Measurements from ENCODE around the gene HSPE1. TPM values are rescaled to one million over a fixed set of nuclear protein-coding genes. Genes with fewer than 3 reads are reported as not detected.
"Not testable (repeated sequence)": the region's sequence is repeated elsewhere in the genome, so short reads cannot be mapped to it uniquely, and the experiment has no call there.

The HSPE1 gene
- total RNA-seq, 2 experiments from 2014 or later, result 189 to 259 TPM

GRCh38 chr2:197543206-197543605 lies 43.0 kb downstream of the HSPE1 start:
- CTCF ChIA-PET (ENCODE audit: unreplicated experiment), result no interaction called here
- H3K4me1 ChIP-seq (ENCODE audit: insufficient read depth, low read length, poor library complexity, severe bottlenecking), result no peaks in the 10 kb centered on the region
- no peaks in the 10 kb centered on the region for H3K9me2 ChIP-seq (ENCODE audit: insufficient read depth, low read length)
- no peak overlapping the region for H3K27ac ChIP-seq (ENCODE audit: low read depth, low read length, poor library complexity, severe bottlenecking)
- no peaks in the 10 kb centered on the region for H3K9me3 ChIP-seq (ENCODE audit: low read length)
- peaks cover 21% of the 10 kb centered on the region; the same call in 1 of the 2 replicates for H3K79me2 ChIP-seq (ENCODE audit: insufficient read depth, low read depth, low read length)
- POLR2A ChIA-PET, result interaction anchor here (0.7 kb wide), 1 partner anchor 19 kb away, joined by 3 read pairs; no protein-coding TSS in a partner anchor
- no peak for TF ChIP-seq EZH2phosphoT487 (IDR thresholded peaks at IDR 0.05; ENCODE audit: borderline replicate concordance, low read depth, low read length)
- TF ChIP-seq, protein P1, sequence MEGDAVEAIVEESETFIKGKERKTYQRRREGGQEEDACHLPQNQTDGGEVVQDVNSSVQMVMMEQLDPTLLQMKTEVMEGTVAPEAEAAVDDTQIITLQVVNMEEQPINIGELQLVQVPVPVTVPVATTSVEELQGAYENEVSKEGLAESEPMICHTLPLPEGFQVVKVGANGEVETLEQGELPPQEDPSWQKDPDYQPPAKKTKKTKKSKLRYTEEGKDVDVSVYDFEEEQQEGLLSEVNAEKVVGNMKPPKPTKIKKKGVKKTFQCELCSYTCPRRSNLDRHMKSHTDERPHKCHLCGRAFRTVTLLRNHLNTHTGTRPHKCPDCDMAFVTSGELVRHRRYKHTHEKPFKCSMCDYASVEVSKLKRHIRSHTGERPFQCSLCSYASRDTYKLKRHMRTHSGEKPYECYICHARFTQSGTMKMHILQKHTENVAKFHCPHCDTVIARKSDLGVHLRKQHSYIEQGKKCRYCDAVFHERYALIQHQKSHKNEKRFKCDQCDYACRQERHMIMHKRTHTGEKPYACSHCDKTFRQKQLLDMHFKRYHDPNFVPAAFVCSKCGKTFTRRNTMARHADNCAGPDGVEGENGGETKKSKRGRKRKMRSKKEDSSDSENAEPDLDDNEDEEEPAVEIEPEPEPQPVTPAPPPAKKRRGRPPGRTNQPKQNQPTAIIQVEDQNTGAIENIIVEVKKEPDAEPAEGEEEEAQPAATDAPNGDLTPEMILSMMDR (conservative IDR thresholded peaks at IDR 0.05; ENCODE audit: low read length), result no peak
- intact Hi-C loops (cut with micrococcal nuclease; ENCODE audit: unreplicated experiment), result no loop called here
- H3K36me3 ChIP-seq (ENCODE audit: insufficient read depth, low read length), result peaks cover 96% of the 10 kb centered on the region
- no peak overlapping the region for H2AFZ ChIP-seq (ENCODE audit: low read length)
- no TSS peak for BruUV-seq (replicated peaks)
- no peak overlapping the region for H3K4me3 ChIP-seq (ENCODE audit: low read depth, low read length, poor library complexity, severe bottlenecking)
- no peak overlapping the region for H3K4me2 ChIP-seq (ENCODE audit: low read length)
- H4K20me1 ChIP-seq (ENCODE audit: insufficient read depth, low read length), result no peaks in the 10 kb centered on the region
- DNase-seq (ENCODE audit: low spot score), result no peak

DNA sequence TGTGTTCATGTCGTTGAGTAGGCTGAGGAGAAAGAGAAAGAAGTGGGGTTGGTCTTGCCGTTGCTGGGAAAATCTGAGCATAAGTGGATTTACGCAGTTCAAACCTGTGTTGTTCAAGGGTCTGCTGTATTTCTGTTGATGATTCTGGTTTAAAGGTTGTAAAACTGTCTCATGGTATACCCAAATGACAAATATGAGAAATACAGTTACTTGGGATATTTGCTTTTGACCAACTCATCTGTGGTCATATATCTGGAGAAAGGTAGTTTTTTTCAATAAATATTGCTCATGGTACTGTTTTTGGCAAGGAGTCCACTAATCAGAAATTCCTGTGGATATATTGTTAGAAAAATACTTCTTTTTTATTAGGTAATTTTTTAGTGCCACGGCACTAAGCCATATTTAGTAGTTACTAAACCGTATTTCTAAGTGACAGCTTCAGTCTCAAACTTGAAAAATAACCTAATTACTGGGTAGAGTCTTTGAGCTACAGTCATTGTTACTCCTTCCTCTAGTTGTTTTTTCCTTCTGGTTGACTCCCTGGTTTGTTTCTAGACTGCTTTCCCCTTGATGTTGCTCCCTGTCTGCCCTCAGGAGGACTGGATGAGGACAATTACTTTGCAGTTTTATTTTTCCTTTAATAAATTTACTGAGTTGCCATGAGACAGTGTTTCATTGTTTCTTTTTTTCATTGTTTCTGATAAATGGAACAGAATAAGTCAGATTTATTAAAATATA lies 47.2 kb downstream of the HSPE1 start:
- CTCF ChIA-PET (ENCODE audit: unreplicated experiment), result no interaction called here
- no peaks in the 10 kb centered on the region for H3K9me3 ChIP-seq (ENCODE audit: low read length)
- TF ChIP-seq, protein P1 (conservative IDR thresholded peaks at IDR 0.05; ENCODE audit: low read length), result no peak
- no peak for TF ChIP-seq EZH2phosphoT487 (IDR thresholded peaks at IDR 0.05; ENCODE audit: borderline replicate concordance, low read depth, low read length)
- no peak overlapping the region for H3K4me2 ChIP-seq (ENCODE audit: low read length)
- H3K79me2 ChIP-seq (ENCODE audit: insufficient read depth, low read depth, low read length), result peaks cover 5% of the 10 kb centered on the region; the same call in 1 of the 2 replicates
- H4K20me1 ChIP-seq (ENCODE audit: insufficient read depth, low read length), result no peaks in the 10 kb centered on the region
- H3K4me1 ChIP-seq (ENCODE audit: insufficient read depth, low read length, poor library complexity, severe bottlenecking), result no peaks in the 10 kb centered on the region
- H3K4me3 ChIP-seq (ENCODE audit: low read depth, low read length, poor library complexity, severe bottlenecking), result no peak overlapping the region
- peaks cover 95% of the 10 kb centered on the region for H3K36me3 ChIP-seq (ENCODE audit: insufficient read depth, low read length)
- DNase-seq (ENCODE audit: low spot score), result no peak
- POLR2A ChIA-PET, result no interaction called here
- H2AFZ ChIP-seq (ENCODE audit: low read length), result no peak overlapping the region
- no TSS peak for BruUV-seq (replicated peaks)
- H3K9me2 ChIP-seq (ENCODE audit: insufficient read depth, low read length), result no peaks in the 10 kb centered on the region
- no peak overlapping the region for H3K27ac ChIP-seq (ENCODE audit: low read depth, low read length, poor library complexity, severe bottlenecking)
- intact Hi-C loops (cut with micrococcal nuclease; ENCODE audit: unreplicated experiment), result no loop called here

- Histone ChIP-seq H3K4me2 (ENCODE audit: low read length) (no peak overlapping the region), H3K4me1 (ENCODE audit: insufficient read depth, low read length, poor library complexity, severe bottlenecking) (no peaks in the 10 kb centered on the region), H3K79me2 (ENCODE audit: insufficient read depth, low read depth, low read length) (peaks cover 2% of the 10 kb centered on the region; the same call in 1 of the 2 replicates), H3K4me3 (ENCODE audit: low read depth, low read length, poor library complexity, severe bottlenecking) (no peak overlapping the region), H4K20me1 (ENCODE audit: insufficient read depth, low read length) (no peaks in the 10 kb centered on the region), H3K9me2 (ENCODE audit: insufficient read depth, low read length) (no peaks in the 10 kb centered on the region), H3K36me3 (ENCODE audit: insufficient read depth, low read length) (peaks cover 93% of the 10 kb centered on the region), H2AFZ (ENCODE audit: low read length) (no peak overlapping the region), H3K27ac (ENCODE audit: low read depth, low read length, poor library complexity, severe bottlenecking) (no peak overlapping the region), H3K9me3 (ENCODE audit: low read length) (no peaks in the 10 kb centered on the region)
- intact Hi-C loops (cut with micrococcal nuclease; ENCODE audit: unreplicated experiment), result no loop called here
- BruUV-seq (replicated peaks), result no TSS peak
- ChIA-PET CTCF (ENCODE audit: unreplicated experiment) (no interaction called here), POLR2A (no interaction called here)
- no peak for DNase-seq (ENCODE audit: low spot score)
- TF ChIP-seq EZH2phosphoT487 (IDR thresholded peaks at IDR 0.05; ENCODE audit: borderline replicate concordance, low read depth, low read length), result no peak
- TF ChIP-seq, protein P1 (conservative IDR thresholded peaks at IDR 0.05; ENCODE audit: low read length), result no peak
Observed at GRCh38 chr2:197548582-197548981, 48.4 kb downstream of the HSPE1 start.

DNA sequence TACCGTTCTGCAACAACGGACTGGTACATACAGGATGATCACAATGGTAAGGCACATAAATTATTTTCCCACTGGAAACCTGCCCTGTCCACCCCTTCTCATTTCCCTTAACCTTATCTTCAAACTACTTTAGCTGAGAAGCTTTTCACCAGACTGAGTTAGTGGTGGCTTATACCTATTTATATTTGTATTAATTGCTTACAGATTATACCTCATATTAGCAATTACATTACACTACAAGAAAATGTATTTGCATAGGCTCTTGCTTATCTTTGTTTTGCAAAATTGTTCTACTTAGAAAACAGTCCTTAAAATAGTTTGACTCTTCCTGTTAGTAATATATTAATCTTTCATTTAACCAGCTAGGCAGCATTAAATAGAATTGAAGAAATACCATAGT lies 51.1 kb downstream of the HSPE1 start:
- intact Hi-C loops (cut with micrococcal nuclease; ENCODE audit: unreplicated experiment); H3K4me3 ChIP-seq (ENCODE audit: low read depth, low read length, poor library complexity, severe bottlenecking); H3K79me2 ChIP-seq (ENCODE audit: insufficient read depth, low read depth, low read length); H3K9me3 ChIP-seq (ENCODE audit: low read length); H2AFZ ChIP-seq (ENCODE audit: low read length); H4K20me1 ChIP-seq (ENCODE audit: insufficient read depth, low read length); DNase-seq (ENCODE audit: low spot score); BruUV-seq (replicated peaks); H3K4me2 ChIP-seq (ENCODE audit: low read length); CTCF ChIA-PET (ENCODE audit: unreplicated experiment); H3K4me1 ChIP-seq (ENCODE audit: insufficient read depth, low read length, poor library complexity, severe bottlenecking); H3K27ac ChIP-seq (ENCODE audit: low read depth, low read length, poor library complexity, severe bottlenecking); H3K9me2 ChIP-seq (ENCODE audit: insufficient read depth, low read length): not testable (repeated sequence)
- H3K36me3 ChIP-seq (ENCODE audit: insufficient read depth, low read length), result peaks cover 86% of the 10 kb centered on the region
- POLR2A ChIA-PET, result interaction anchor here (1.2 kb wide), 1 partner anchor 12 kb away, joined by 5 read pairs; no protein-coding TSS in a partner anchor
